NCI-H82 (cell line): ENCODE results near the gene FER1L5.

Source experiments
- DNase-seq: peaks from one replicate; lab custom pipeline; 2025; lab: John Stamatoyannopoulos, UW

The FER1L5 gene

GRCh38 chr2:96681540-96681939, 39.0 kb downstream of the FER1L5 start:
- DNase-seq: no peak

GRCh38 chr2:96683307-96683706, 40.7 kb downstream of the FER1L5 start:
- no peak for DNase-seq

- DNase-seq: no peak
Observed at GRCh38 chr2:96683972-96684820, 41.6 kb downstream of the FER1L5 start.

GRCh38 chr2:96684883-96685576, 42.5 kb downstream of the FER1L5 start:
- peak; percentile 49 for DNase-seq

- DNase-seq: peak; percentile 88
Observed at GRCh38 chr2:96685577-96686459, 43.3 kb downstream of the FER1L5 start.

GRCh38 chr2:96687266-96687665, 44.7 kb downstream of the FER1L5 start:
- no peak for DNase-seq

- no peak for DNase-seq
Observed at GRCh38 chr2:96687711-96688640, 45.4 kb downstream of the FER1L5 start.

GRCh38 chr2:96688649-96689430, 46.3 kb downstream of the FER1L5 start:
- no peak for DNase-seq

GRCh38 chr2:96689431-96689991, 46.9 kb downstream of the FER1L5 start:
- no peak for DNase-seq

GRCh38 chr2:96690306-96691021, 47.9 kb downstream of the FER1L5 start:
- no peak for DNase-seq

- DNase-seq: no peak
Observed at GRCh38 chr2:96691022-96691612, 48.6 kb downstream of the FER1L5 start.

- no peak for DNase-seq
Observed at GRCh38 chr2:96692094-96692971, 49.8 kb downstream of the FER1L5 start.

- no peak for DNase-seq
Observed at GRCh38 chr2:96693286-96694200, 51.0 kb downstream of the FER1L5 start.

GRCh38 chr2:96694279-96694678, 51.7 kb downstream of the FER1L5 start:
- DNase-seq: no peak

GRCh38 chr2:96694816-96695455, 52.4 kb downstream of the FER1L5 start:
- no peak for DNase-seq

- DNase-seq: no peak
Observed at GRCh38 chr2:96695602-96696001, 53.0 kb downstream of the FER1L5 start.
